OCI-LY1 (cell line): ENCODE results near the gene DENND1A.

Source experiments
- CTCF ChIP-seq: fragments of 200-600 bp; sonication (generic), shearing (Covaris generic); IDR thresholded peaks from 2 replicates; pipeline ENCODE4 v1.5.1; 2017; ENCODE audit warnings: mild to moderate bottlenecking, antibody characterized with exemption, low read length, moderate library complexity, mixed read lengths
- EZH2 ChIP-seq: fragments of 200-600 bp; sonication (generic), shearing (Covaris generic); IDR thresholded peaks from 2 replicates; pipeline ENCODE4 v1.8.0; 2017; ENCODE audit warnings: borderline replicate concordance, mixed run types, mild to moderate bottlenecking, antibody characterized with exemption, low read length, moderate library complexity, mixed read lengths

GRCh38 chr9:123821619-123822018 lies 108.3 kb downstream of the DENND1A start:
- no peak for TF ChIP-seq CTCF
- no peak for TF ChIP-seq EZH2
